ENCODE results near the gene SULT1E1. TPM values are rescaled to one million over a fixed set of nuclear protein-coding genes. Genes with fewer than 3 reads are reported as not detected.

The SULT1E1 gene
- total RNA-seq, 4 donors from 2014 or later, result 539 TPM; not detected in 3

DNA sequence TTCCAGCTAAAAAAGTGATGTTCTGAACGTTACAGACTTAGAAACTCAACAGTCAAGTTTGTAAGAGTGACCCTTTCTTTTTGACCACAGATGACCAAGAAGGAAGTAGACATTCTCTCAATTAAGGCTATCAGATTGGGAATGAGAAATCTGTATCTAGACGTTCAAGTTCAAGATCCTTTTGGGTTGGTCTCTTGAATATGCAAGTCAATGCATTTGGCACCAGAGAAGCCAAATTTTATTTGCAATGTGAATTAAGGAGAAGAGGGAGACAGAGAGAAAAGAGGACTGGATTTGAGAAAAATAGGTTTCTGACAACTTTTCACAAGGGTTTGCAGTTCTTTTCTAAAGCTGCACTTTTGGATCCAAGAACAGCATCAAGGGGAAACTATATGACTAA is 17.5 kb upstream of the SULT1E1 start:
- TF ChIP-seq, protein P1, sequence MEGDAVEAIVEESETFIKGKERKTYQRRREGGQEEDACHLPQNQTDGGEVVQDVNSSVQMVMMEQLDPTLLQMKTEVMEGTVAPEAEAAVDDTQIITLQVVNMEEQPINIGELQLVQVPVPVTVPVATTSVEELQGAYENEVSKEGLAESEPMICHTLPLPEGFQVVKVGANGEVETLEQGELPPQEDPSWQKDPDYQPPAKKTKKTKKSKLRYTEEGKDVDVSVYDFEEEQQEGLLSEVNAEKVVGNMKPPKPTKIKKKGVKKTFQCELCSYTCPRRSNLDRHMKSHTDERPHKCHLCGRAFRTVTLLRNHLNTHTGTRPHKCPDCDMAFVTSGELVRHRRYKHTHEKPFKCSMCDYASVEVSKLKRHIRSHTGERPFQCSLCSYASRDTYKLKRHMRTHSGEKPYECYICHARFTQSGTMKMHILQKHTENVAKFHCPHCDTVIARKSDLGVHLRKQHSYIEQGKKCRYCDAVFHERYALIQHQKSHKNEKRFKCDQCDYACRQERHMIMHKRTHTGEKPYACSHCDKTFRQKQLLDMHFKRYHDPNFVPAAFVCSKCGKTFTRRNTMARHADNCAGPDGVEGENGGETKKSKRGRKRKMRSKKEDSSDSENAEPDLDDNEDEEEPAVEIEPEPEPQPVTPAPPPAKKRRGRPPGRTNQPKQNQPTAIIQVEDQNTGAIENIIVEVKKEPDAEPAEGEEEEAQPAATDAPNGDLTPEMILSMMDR (IDR thresholded peaks at IDR 0.05), result no peak
- TF ChIP-seq POLR2A (IDR thresholded peaks at IDR 0.05), result no peak
- no peaks in the 10 kb centered on the region for H3K36me3 ChIP-seq
- H3K27ac ChIP-seq, result no peak overlapping the region
- no peaks in the 10 kb centered on the region for H3K9me3 ChIP-seq
- DNase-seq, result no peak
- no peaks in the 10 kb centered on the region for H3K27me3 ChIP-seq
- H3K4me1 ChIP-seq, result no peaks in the 10 kb centered on the region
- H3K4me3 ChIP-seq, result no peak overlapping the region
- intact Hi-C loops (cut with DNase I; ENCODE audit: low total_unique reads), result no loop called here

DNA sequence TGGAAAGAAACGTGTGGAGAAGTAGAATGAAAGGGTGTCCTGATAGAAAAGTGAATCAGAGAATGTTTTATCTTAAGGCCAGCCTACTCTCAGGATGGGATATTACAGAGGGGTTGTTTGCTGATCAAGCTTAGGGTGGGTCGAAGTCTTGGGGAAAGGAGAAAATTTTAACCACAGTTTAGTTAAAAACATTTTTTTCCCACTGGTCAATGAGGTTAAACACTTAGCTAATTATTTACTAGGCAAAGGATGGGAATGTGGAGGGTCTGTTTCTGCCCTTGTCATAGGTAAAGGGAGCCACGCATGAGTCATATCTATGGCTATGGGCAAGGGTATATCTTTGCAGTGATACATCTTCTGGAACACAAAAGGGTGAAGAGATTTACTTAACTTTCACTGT is 16.1 kb upstream of the SULT1E1 start:
- intact Hi-C loops (cut with DNase I; ENCODE audit: low total_unique reads), result no loop called here
- no peak overlapping the region for H3K27ac ChIP-seq
- H3K9me3 ChIP-seq, result no peaks in the 10 kb centered on the region
- TF ChIP-seq, protein P1 (IDR thresholded peaks at IDR 0.05), result no peak
- TF ChIP-seq POLR2A (IDR thresholded peaks at IDR 0.05), result no peak
- H3K36me3 ChIP-seq, result no peaks in the 10 kb centered on the region
- H3K27me3 ChIP-seq, result no peaks in the 10 kb centered on the region
- DNase-seq, result no peak
- H3K4me1 ChIP-seq, result no peaks in the 10 kb centered on the region
- no peak overlapping the region for H3K4me3 ChIP-seq

DNA sequence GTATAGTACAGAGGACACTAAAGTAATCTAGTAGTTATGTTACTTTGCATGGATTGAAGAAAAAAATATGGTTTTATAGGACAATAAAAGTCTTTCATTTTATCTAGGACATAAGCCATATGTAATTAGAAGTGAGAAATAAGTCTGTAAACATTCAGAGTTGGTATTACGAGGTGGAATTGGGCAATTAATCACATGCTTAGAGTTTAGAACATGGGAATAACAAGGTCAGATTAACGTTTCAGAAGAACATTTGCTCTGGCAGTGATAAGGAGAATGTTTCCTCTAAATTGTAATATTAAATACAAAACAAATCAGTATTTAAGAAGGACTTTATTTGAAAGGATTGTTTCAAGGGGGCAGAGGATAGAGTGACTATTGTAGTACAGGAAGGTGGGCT is 15.6 kb upstream of the SULT1E1 start:
- Histone ChIP-seq H3K9me3 (no peaks in the 10 kb centered on the region), H3K27me3 (no peaks in the 10 kb centered on the region), H3K4me1 (no peaks in the 10 kb centered on the region), H3K27ac (no peak overlapping the region), H3K36me3 (no peaks in the 10 kb centered on the region), H3K4me3 (no peak overlapping the region)
- DNase-seq, result no peak
- no peak for TF ChIP-seq POLR2A (IDR thresholded peaks at IDR 0.05)
- TF ChIP-seq, protein P1 (IDR thresholded peaks at IDR 0.05), result no peak
- intact Hi-C loops (cut with DNase I; ENCODE audit: low total_unique reads), result no loop called here

DNA sequence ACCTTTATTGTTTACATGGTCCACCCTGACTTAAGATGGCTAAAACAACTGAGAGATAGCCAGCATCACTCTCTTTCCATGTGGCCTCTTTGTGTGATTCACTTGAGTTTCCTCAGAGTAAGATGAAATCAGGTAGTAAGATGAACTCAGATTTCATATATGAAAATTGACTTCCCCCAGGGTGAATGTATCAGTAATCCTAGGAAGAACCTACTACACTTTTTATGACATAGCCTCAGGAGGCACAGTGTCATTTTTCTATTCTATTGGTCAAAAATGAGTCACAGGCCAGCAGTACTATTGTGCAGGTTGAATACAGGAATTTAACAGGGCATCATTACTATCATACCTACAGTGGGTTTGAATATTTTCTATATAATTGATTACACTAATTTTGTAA is 14.6 kb upstream of the SULT1E1 start:
- Histone ChIP-seq H3K27me3 (no peaks in the 10 kb centered on the region), H3K36me3 (no peaks in the 10 kb centered on the region), H3K27ac (no peak overlapping the region), H3K4me1 (no peaks in the 10 kb centered on the region), H3K9me3 (no peaks in the 10 kb centered on the region), H3K4me3 (no peak overlapping the region)
- no peak for DNase-seq
- no peak for TF ChIP-seq POLR2A (IDR thresholded peaks at IDR 0.05)
- TF ChIP-seq, protein P1 (IDR thresholded peaks at IDR 0.05), result no peak
- intact Hi-C loops (cut with DNase I; ENCODE audit: low total_unique reads), result no loop called here

DNA sequence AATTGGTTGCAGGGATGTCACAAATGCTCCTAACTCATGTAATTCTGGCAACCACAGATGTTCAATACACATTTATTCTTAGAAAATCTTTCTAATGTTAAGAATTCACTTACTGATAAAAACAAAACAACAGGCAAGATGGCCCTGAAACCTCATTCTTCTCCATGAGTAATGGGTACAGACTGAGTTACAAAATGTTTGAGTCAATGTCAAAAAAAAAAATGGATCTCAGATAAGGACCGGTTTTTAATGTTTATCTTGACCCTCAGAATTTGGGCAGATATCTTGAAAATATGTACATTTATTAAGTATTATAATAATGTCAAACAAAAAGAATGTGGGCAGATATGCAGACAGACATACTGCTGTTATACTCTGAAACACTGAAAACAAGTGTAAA is 1.8 kb upstream of the SULT1E1 start:
- Histone ChIP-seq H3K4me1 (no peaks in the 10 kb centered on the region), H3K4me3 (no peak overlapping the region), H3K9me3 (no peaks in the 10 kb centered on the region), H3K36me3 (no peaks in the 10 kb centered on the region), H3K27ac (no peak overlapping the region), H3K27me3 (peaks cover 0 to 4% of the 10 kb centered on the region in 2 donors)
- TF ChIP-seq, protein P1 (IDR thresholded peaks at IDR 0.05), result no peak
- TF ChIP-seq POLR2A (IDR thresholded peaks at IDR 0.05), result no peak
- DNase-seq, result no peak
- intact Hi-C loops (cut with DNase I; ENCODE audit: low total_unique reads), result no loop called here
